ENCODE data around the gene TCEAL5.

Gene TCEAL5

GRCh38 chrX:103293118-103293517 lies 16.6 kb upstream of the TCEAL5 start:
- Mint-ChIP-seq H3K4me3 (no peak overlapping the region), H3K9me3 (peaks cover 18% of the 10 kb centered on the region), H3K27ac (no peak overlapping the region), H3K27me3 (ENCODE audit: low read depth, poor library complexity) (peaks cover 3% of the 10 kb centered on the region), H3K4me1 (no peaks in the 10 kb centered on the region), H3K36me3 (ENCODE audit: low read depth) (no peaks in the 10 kb centered on the region)
- TF ChIP-seq CTCF (IDR thresholded peaks at IDR 0.05) = no peak
- DNase-seq = no peak

- Mint-ChIP-seq H3K4me3 (no peak overlapping the region), H3K36me3 (ENCODE audit: low read depth) (peaks cover 11% of the 10 kb centered on the region), H3K9me3 (peaks cover 59% of the 10 kb centered on the region), H3K4me1 (peaks cover 19% of the 10 kb centered on the region), H3K27ac (no peak overlapping the region), H3K27me3 (ENCODE audit: low read depth, poor library complexity) (peaks cover 25% of the 10 kb centered on the region)
- TF ChIP-seq CTCF (IDR thresholded peaks at IDR 0.05) = no peak
- no peak for DNase-seq
Measured at GRCh38 chrX:103279624-103280023, 3.1 kb upstream of the TCEAL5 start.

- peaks cover 5% of the 10 kb centered on the region for H3K36me3 Mint-ChIP-seq (ENCODE audit: low read depth)
- H3K27me3 Mint-ChIP-seq (ENCODE audit: low read depth, poor library complexity) = peaks cover 22% of the 10 kb centered on the region
- peak overlapping the region; percentile 71 for H3K4me3 Mint-ChIP-seq
- H3K9me3 Mint-ChIP-seq = peaks cover 38% of the 10 kb centered on the region
- no peak for DNase-seq
- peaks cover 19% of the 10 kb centered on the region for H3K4me1 Mint-ChIP-seq
- no peak for TF ChIP-seq CTCF (IDR thresholded peaks at IDR 0.05)
- no peak overlapping the region for H3K27ac Mint-ChIP-seq
Measured at GRCh38 chrX:103275947-103276567, 493 bp downstream of the TCEAL5 start.

- Mint-ChIP-seq H3K4me3 (no peak overlapping the region), H3K27ac (no peak overlapping the region), H3K36me3 (ENCODE audit: low read depth) (peaks cover 5% of the 10 kb centered on the region), H3K9me3 (peaks cover 30% of the 10 kb centered on the region), H3K27me3 (ENCODE audit: low read depth, poor library complexity) (peaks cover 22% of the 10 kb centered on the region), H3K4me1 (peaks cover 19% of the 10 kb centered on the region)
- TF ChIP-seq CTCF (IDR thresholded peaks at IDR 0.05) = no peak
- DNase-seq = no peak
Measured at GRCh38 chrX:103274284-103274683, 2.3 kb downstream of the TCEAL5 start.

GRCh38 chrX:103258275-103258674 lies 18.3 kb downstream of the TCEAL5 start:
- no peak overlapping the region for H3K4me3 Mint-ChIP-seq

More at GRCh38 chrX:103258275-103258674, 18.3 kb downstream of the TCEAL5 start:
- no peak for DNase-seq
- peaks cover 10% of the 10 kb centered on the region for H3K36me3 Mint-ChIP-seq (ENCODE audit: low read depth)
- TF ChIP-seq CTCF (IDR thresholded peaks at IDR 0.05) = no peak
- H3K27ac Mint-ChIP-seq = no peak overlapping the region
- no peaks in the 10 kb centered on the region for H3K27me3 Mint-ChIP-seq (ENCODE audit: low read depth, poor library complexity)
- peaks cover 20% of the 10 kb centered on the region for H3K9me3 Mint-ChIP-seq
- H3K4me1 Mint-ChIP-seq = peaks cover 35% of the 10 kb centered on the region
